Liver (tissue), 9 donors: ENCODE results near the gene TMEM176A. TPM values are rescaled to one million over a fixed set of nuclear protein-coding genes. Genes with fewer than 3 reads are reported as not detected.

Experiments used
- DNase-seq: peaks from one replicate; pipeline ENCODE4 v3.0.0-alpha.2; 2017; ENCODE audit warnings: low spot score
- H3K27ac ChIP-seq, 2 donors: one replicate each; pipeline ENCODE4 v1.7.0; 2013; ENCODE audit warnings: inconsistent platforms in 2 of 2, low read length in 2 of 2, control low read depth in 1 of 2, low read depth in 1 of 2, mild to moderate bottlenecking in 1 of 2
- H3K27me3 ChIP-seq, 4 donors: one replicate each; pipeline versions ENCODE4 v1.6.1 to v1.7.0; 2013; ENCODE audit warnings: low read length in 3 of 4, inconsistent platforms in 1 of 4, mild to moderate bottlenecking in 1 of 4, moderate library complexity in 1 of 4; ENCODE audit not compliant: control insufficient read depth in 4 of 4, insufficient read depth in 4 of 4
- H3K36me3 ChIP-seq, 4 donors: one replicate each; pipeline versions ENCODE4 v1.6.1 to v1.7.0; 2013; ENCODE audit warnings: low read length in 3 of 4, mild to moderate bottlenecking in 3 of 4, low read depth in 1 of 4, moderate library complexity in 1 of 4; ENCODE audit not compliant: control insufficient read depth in 4 of 4, insufficient read depth in 3 of 4
- H3K4me1 ChIP-seq, 4 donors: one replicate each; pipeline versions ENCODE4 v1.6.1 to v1.7.0; 2013; ENCODE audit warnings: low read length in 3 of 4, mild to moderate bottlenecking in 3 of 4, moderate library complexity in 1 of 4; ENCODE audit not compliant: control insufficient read depth in 4 of 4, insufficient read depth in 4 of 4
- H3K4me3 ChIP-seq, 3 donors: one replicate each; pipeline versions ENCODE4 v1.6.1 to v1.7.0; 2013; ENCODE audit warnings: low read length in 3 of 3, control low read depth in 1 of 3, low read depth in 1 of 3, mild to moderate bottlenecking in 1 of 3
- H3K9ac ChIP-seq, 2 donors: one replicate each; pipeline ENCODE4 v1.7.0; 2013; ENCODE audit warnings: low read length in 2 of 2, mild to moderate bottlenecking in 2 of 2, moderate library complexity in 2 of 2, control low read depth in 1 of 2, low read depth in 1 of 2
- H3K9me3 ChIP-seq, 4 donors: one replicate each; pipeline versions ENCODE4 v1.6.1 to v1.7.0; 2013; ENCODE audit warnings: low read length in 3 of 4; ENCODE audit not compliant: control insufficient read depth in 4 of 4
- EGR1 ChIP-seq, 2 donors: IDR thresholded peaks; 2 replicates each; pipeline ENCODE4 v1.6.1; 2016 to 2018; ENCODE audit warnings: antibody characterized with exemption in 2 of 2, low read depth in 2 of 2
- FOXA2 ChIP-seq: IDR thresholded peaks from 2 replicates; pipeline ENCODE4 v1.6.1; 2016; ENCODE audit warnings: antibody characterized with exemption
- HNF4A ChIP-seq, 2 donors: conservative IDR thresholded peaks; 2 replicates each; pipeline ENCODE4 v1.6.1; 2016; ENCODE audit warnings: antibody characterized with exemption in 2 of 2, mild to moderate bottlenecking in 2 of 2
- HNF4G ChIP-seq: IDR thresholded peaks from 2 replicates; pipeline ENCODE4 v1.6.1; 2016; ENCODE audit warnings: antibody characterized with exemption
- JUND ChIP-seq, 2 donors: IDR thresholded peaks; 2 replicates each; pipeline ENCODE4 v1.6.1; 2016; ENCODE audit warnings: antibody characterized with exemption in 2 of 2
- NR2F2 ChIP-seq: IDR thresholded peaks from 2 replicates; pipeline ENCODE4 v1.6.1; 2016; ENCODE audit warnings: antibody characterized with exemption
- RAD21 ChIP-seq, 2 donors: IDR thresholded peaks; 2 replicates each; pipeline ENCODE4 v1.6.1; 2016; ENCODE audit warnings: antibody characterized with exemption in 2 of 2, mild to moderate bottlenecking in 2 of 2
- RXRA ChIP-seq, 2 donors: IDR thresholded peaks; 2 replicates each; pipeline ENCODE4 v1.6.1; 2017 to 2018; ENCODE audit warnings: antibody characterized with exemption in 2 of 2, mild to moderate bottlenecking in 1 of 2
- SP1 ChIP-seq: IDR thresholded peaks from 2 replicates; pipeline ENCODE4 v1.6.1; 2018; ENCODE audit warnings: antibody characterized with exemption, mild to moderate bottlenecking
- TAF1 ChIP-seq: conservative IDR thresholded peaks from 2 replicates; pipeline ENCODE4 v1.6.1; 2016; ENCODE audit warnings: antibody characterized with exemption, mild to moderate bottlenecking
- YY1 ChIP-seq: IDR thresholded peaks from 2 replicates; pipeline ENCODE4 v1.6.1; 2016; ENCODE audit warnings: antibody characterized with exemption, mild to moderate bottlenecking
- whole genome bisulfite sequencing: extraction: QIAGEN DNeasy Blood & Tissue Kit; methylation state at CpG from one replicate; pipeline ENCODE4 v1.1.7; 2013; 5-methylcytosine and 5-hydroxymethylcytosine counted together
- polyA plus RNA-seq, 2 donors: library from polyadenylated mRNA; stranded (reverse) in 1 of 2; unstranded in 1 of 2; fragments of 200-250 nt in 1 of 2; fragments of >200 nt in 1 of 2; fragmentation: Nextera tagmentation in 1 of 2; extraction: Ambion mirVana in 1 of 2; gene quantifications; one replicate each; pipeline versions ENCODE4 v1.2.1 to v1.2.3, GENCODE V29; 2013 to 2015
- total RNA-seq, 2 donors: library from RNA; depleted of rRNA; stranded (reverse); fragments of >200 nt; gene quantifications; one replicate each; pipeline ENCODE4 v1.2.3, GENCODE V29; 2014
- TF ChIP-seq, protein P1 (sequence below): fragments of 150-350 bp; IDR thresholded peaks from 2 replicates; pipeline ENCODE4 v1.5.1; 2017; ENCODE audit warnings: improper control_type of control experiment, low read depth, low read length; ENCODE audit not compliant: missing input control
- TF ChIP-seq, protein P2 (sequence below): IDR thresholded peaks from 2 replicates; pipeline ENCODE4 v1.6.1; 2016; ENCODE audit warnings: antibody characterized with exemption
- TF ChIP-seq, protein P3 (sequence below): IDR thresholded peaks from 2 replicates; pipeline ENCODE4 v1.6.1; 2016; ENCODE audit warnings: antibody characterized with exemption, mild to moderate bottlenecking
- TF ChIP-seq, protein P4 (sequence below): IDR thresholded peaks from 2 replicates; pipeline ENCODE4 v1.6.1; 2016; ENCODE audit warnings: antibody characterized with exemption
- TF ChIP-seq, protein P5 (sequence below): IDR thresholded peaks from 2 replicates; pipeline ENCODE4 v1.6.1; 2016; ENCODE audit warnings: antibody characterized with exemption
- donor health status: healthy.
- donor health status: healthy.
- donor health status: healthy.
- donor health status: healthy.
- donor health status: healthy.

The TMEM176A gene
- total and polyA plus RNA-seq, 4 donors = 346 to 703 (median 539) TPM

DNA sequence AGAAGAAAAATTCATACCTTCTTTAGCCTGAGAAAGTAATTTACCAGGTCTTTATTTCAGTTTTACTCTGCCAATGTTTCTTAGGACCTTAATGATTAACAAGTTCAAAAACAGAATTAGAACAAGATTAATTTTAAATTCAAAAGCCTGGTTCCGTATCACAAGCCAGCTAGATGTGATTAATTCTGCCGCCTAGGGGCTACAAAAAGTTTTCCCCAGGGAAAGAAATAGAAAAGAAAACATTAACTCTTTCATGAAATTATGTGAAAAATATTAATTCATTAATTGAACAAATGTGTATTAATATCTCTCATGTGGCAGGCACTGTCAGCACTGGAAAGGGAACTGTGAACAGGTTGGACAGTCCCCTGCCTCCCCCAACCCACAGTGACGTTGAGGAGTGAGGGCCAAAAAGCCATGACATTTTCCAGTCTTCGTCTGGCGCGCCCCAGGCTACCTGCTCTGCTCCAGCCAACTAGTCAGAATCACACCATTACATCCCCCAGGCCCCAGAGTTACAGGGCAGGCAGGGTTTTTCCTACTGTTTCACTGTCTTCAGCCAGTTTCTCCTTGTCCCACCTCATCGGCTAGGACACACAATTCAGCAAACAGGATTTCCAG, 20.1 kb downstream of the TMEM176A start:
- peaks cover 4 to 21% (median 9%) of the 10 kb centered on the region in 4 donors for H3K4me1 ChIP-seq
- DNase-seq = no peak
- no peaks in the 10 kb centered on the region for H3K27me3 ChIP-seq
- no peaks in the 10 kb centered on the region for H3K36me3 ChIP-seq
- H3K9me3 ChIP-seq = peaks cover 0 to 4% (median under 1%) of the 10 kb centered on the region in 4 donors
- H3K9ac ChIP-seq = no peak overlapping the region
- H3K27ac ChIP-seq = no peak overlapping the region
- 78% methylated on average over 7 of the region's 7 CpGs for WGBS
- H3K4me3 ChIP-seq = no peak overlapping the region
- TF ChIP-seq RAD21 (IDR thresholded peaks at IDR 0.05) (peak in 1 of 2 donors; percentile 60), JUND (IDR thresholded peaks at IDR 0.05) (no peak)
- TF ChIP-seq, protein P1, sequence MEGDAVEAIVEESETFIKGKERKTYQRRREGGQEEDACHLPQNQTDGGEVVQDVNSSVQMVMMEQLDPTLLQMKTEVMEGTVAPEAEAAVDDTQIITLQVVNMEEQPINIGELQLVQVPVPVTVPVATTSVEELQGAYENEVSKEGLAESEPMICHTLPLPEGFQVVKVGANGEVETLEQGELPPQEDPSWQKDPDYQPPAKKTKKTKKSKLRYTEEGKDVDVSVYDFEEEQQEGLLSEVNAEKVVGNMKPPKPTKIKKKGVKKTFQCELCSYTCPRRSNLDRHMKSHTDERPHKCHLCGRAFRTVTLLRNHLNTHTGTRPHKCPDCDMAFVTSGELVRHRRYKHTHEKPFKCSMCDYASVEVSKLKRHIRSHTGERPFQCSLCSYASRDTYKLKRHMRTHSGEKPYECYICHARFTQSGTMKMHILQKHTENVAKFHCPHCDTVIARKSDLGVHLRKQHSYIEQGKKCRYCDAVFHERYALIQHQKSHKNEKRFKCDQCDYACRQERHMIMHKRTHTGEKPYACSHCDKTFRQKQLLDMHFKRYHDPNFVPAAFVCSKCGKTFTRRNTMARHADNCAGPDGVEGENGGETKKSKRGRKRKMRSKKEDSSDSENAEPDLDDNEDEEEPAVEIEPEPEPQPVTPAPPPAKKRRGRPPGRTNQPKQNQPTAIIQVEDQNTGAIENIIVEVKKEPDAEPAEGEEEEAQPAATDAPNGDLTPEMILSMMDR = peak; percentile 27

DNA sequence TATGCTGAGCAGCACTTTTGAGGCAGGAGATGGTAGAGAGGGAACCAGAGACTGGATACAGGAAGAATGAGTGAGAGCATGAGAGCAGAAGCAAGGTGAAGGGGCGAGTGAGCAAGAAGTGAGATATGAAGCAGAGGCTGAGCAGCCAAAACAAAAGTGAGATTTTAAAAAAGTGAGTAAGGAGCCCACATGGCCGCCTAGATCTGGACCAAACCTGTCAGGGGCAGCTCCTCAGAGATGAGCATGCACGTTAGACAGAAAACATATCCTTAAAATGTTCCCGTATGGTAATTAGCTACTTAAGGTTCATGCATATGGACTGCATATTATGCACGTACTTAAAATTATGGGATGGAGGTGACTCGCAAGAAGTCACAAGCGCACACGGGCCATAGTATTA, 22.5 kb downstream of the TMEM176A start:
- no peak overlapping the region for H3K9ac ChIP-seq
- 93% methylated on average over 8 of the region's 8 CpGs for WGBS

More for the DNA sequence above, 22.5 kb downstream of the TMEM176A start:
- peaks cover 8 to 38% (median 25%) of the 10 kb centered on the region in 4 donors for H3K4me1 ChIP-seq
- H3K27me3 ChIP-seq = no peaks in the 10 kb centered on the region
- TF ChIP-seq, protein P2, sequence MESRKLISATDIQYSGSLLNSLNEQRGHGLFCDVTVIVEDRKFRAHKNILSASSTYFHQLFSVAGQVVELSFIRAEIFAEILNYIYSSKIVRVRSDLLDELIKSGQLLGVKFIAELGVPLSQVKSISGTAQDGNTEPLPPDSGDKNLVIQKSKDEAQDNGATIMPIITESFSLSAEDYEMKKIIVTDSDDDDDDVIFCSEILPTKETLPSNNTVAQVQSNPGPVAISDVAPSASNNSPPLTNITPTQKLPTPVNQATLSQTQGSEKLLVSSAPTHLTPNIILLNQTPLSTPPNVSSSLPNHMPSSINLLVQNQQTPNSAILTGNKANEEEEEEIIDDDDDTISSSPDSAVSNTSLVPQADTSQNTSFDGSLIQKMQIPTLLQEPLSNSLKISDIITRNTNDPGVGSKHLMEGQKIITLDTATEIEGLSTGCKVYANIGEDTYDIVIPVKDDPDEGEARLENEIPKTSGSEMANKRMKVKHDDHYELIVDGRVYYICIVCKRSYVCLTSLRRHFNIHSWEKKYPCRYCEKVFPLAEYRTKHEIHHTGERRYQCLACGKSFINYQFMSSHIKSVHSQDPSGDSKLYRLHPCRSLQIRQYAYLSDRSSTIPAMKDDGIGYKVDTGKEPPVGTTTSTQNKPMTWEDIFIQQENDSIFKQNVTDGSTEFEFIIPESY = no peak
- TF ChIP-seq HNF4G (no peak), HNF4A (conservative IDR thresholded peaks at IDR 0.05) (no peak), SP1 (no peak), YY1 (no peak), FOXA2 (no peak), RAD21 (IDR thresholded peaks at IDR 0.05) (no peak), NR2F2 (no peak), TAF1 (no peak), JUND (IDR thresholded peaks at IDR 0.05) (no peak), RXRA (IDR thresholded peaks at IDR 0.05) (no peak), EGR1 (IDR thresholded peaks at IDR 0.05; ENCODE audit: low read depth in 2 of 2) (no peak)
- TF ChIP-seq, protein P3, sequence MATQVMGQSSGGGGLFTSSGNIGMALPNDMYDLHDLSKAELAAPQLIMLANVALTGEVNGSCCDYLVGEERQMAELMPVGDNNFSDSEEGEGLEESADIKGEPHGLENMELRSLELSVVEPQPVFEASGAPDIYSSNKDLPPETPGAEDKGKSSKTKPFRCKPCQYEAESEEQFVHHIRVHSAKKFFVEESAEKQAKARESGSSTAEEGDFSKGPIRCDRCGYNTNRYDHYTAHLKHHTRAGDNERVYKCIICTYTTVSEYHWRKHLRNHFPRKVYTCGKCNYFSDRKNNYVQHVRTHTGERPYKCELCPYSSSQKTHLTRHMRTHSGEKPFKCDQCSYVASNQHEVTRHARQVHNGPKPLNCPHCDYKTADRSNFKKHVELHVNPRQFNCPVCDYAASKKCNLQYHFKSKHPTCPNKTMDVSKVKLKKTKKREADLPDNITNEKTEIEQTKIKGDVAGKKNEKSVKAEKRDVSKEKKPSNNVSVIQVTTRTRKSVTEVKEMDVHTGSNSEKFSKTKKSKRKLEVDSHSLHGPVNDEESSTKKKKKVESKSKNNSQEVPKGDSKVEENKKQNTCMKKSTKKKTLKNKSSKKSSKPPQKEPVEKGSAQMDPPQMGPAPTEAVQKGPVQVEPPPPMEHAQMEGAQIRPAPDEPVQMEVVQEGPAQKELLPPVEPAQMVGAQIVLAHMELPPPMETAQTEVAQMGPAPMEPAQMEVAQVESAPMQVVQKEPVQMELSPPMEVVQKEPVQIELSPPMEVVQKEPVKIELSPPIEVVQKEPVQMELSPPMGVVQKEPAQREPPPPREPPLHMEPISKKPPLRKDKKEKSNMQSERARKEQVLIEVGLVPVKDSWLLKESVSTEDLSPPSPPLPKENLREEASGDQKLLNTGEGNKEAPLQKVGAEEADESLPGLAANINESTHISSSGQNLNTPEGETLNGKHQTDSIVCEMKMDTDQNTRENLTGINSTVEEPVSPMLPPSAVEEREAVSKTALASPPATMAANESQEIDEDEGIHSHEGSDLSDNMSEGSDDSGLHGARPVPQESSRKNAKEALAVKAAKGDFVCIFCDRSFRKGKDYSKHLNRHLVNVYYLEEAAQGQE = no peak
- TF ChIP-seq, protein P1 = no peak
- TF ChIP-seq, protein P4, sequence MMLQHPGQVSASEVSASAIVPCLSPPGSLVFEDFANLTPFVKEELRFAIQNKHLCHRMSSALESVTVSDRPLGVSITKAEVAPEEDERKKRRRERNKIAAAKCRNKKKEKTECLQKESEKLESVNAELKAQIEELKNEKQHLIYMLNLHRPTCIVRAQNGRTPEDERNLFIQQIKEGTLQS = no peak
- TF ChIP-seq, protein P5, sequence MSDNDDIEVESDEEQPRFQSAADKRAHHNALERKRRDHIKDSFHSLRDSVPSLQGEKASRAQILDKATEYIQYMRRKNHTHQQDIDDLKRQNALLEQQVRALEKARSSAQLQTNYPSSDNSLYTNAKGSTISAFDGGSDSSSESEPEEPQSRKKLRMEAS = no peak
- H3K27ac ChIP-seq = no peak overlapping the region
- DNase-seq = no peak
- H3K4me3 ChIP-seq = no peak overlapping the region
- no peaks in the 10 kb centered on the region for H3K9me3 ChIP-seq
- H3K36me3 ChIP-seq = no peaks in the 10 kb centered on the region
